GM23338 (cell line): ENCODE results near the gene ATP13A2. TPM values are rescaled to one million over a fixed set of nuclear protein-coding genes. Genes with fewer than 3 reads are reported as not detected.

Experiments
- ATAC-seq: fragments of 200-7000 bp; cut with Tn5 transposase; 3 replicates; pipeline ENCODE4 v1.9.1; 2020
- DNase-seq: peaks from one replicate; pipeline ENCODE4 v3.0.0-alpha.2; 2015; ENCODE audit warnings: low spot score
- H2AFZ ChIP-seq: fragments of 200-600 bp; sonication (generic); 2 replicates; pipeline ENCODE4 v1.8.0; 2016; ENCODE audit warnings: antibody characterized with exemption, mild to moderate bottlenecking, moderate library complexity
- H3F3A ChIP-seq: fragments of 200-600 bp; sonication (generic); replicated peaks from 2 replicates; pipeline ENCODE4 v1.8.0; 2017; ENCODE audit warnings: antibody characterized with exemption, mixed run types, low read depth
- H3K27ac ChIP-seq: fragments of 200-600 bp; sonication (generic); 2 replicates; pipeline ENCODE4 v1.6.1; 2016; ENCODE audit warnings: low read depth
- H3K27me3 ChIP-seq: fragments of 200-600 bp; sonication (generic); 2 replicates; pipeline ENCODE4 v1.8.0; 2016; ENCODE audit warnings: mild to moderate bottlenecking, mixed run types, moderate library complexity; ENCODE audit not compliant: insufficient read depth
- H3K36me3 ChIP-seq: fragments of 200-600 bp; sonication (generic); 2 replicates; pipeline ENCODE4 v1.8.0; 2016; ENCODE audit warnings: mild to moderate bottlenecking; ENCODE audit not compliant: insufficient read depth
- H3K4me1 ChIP-seq: fragments of 200-600 bp; sonication (generic); 2 replicates; pipeline ENCODE4 v1.8.0; 2016; ENCODE audit warnings: mild to moderate bottlenecking, moderate library complexity; ENCODE audit not compliant: insufficient read depth
- H3K4me2 ChIP-seq: fragments of 200-600 bp; sonication (generic); 2 replicates; pipeline ENCODE4 v1.7.1; 2017; ENCODE audit warnings: mixed run types
- H3K4me3 ChIP-seq: fragments of 200-600 bp; sonication (generic); 2 replicates; pipeline ENCODE4 v1.6.1; 2016; ENCODE audit warnings: mixed run types
- H3K79me2 ChIP-seq: fragments of 200-600 bp; sonication (generic); replicated peaks from 2 replicates; pipeline ENCODE4 v1.8.0; 2017; ENCODE audit warnings: mild to moderate bottlenecking; ENCODE audit not compliant: insufficient read depth
- H3K9me2 ChIP-seq: fragments of 200-600 bp; sonication (generic); 2 replicates; pipeline ENCODE4 v1.8.0; 2017; ENCODE audit not compliant: insufficient read depth
- H4K20me1 ChIP-seq: fragments of 200-600 bp; sonication (generic); replicated peaks from 2 replicates; pipeline ENCODE4 v1.8.0; 2017; ENCODE audit warnings: mild to moderate bottlenecking; ENCODE audit not compliant: insufficient read depth
- H3K27ac Mint-ChIP-seq: 2 replicates; pipeline ENCODE4 v1.8.0; 2020; ENCODE audit warnings: inconsistent platforms, mild to moderate bottlenecking, moderate library complexity, mixed read lengths
- H3K27me3 Mint-ChIP-seq: 3 replicates; pipeline ENCODE4 v1.8.0; 2022; ENCODE audit warnings: low read depth, mild to moderate bottlenecking, moderate library complexity, mixed read lengths, inconsistent platforms; ENCODE audit not compliant: insufficient read depth, poor library complexity
- H3K36me3 Mint-ChIP-seq: 3 replicates; pipeline ENCODE4 v1.8.0; 2021; ENCODE audit warnings: low read depth, mild to moderate bottlenecking, inconsistent platforms, moderate library complexity, mixed read lengths
- H3K4me1 Mint-ChIP-seq: 3 replicates; pipeline ENCODE4 v1.8.0; 2020; ENCODE audit warnings: mild to moderate bottlenecking, inconsistent platforms, mixed read lengths
- H3K4me3 Mint-ChIP-seq: 3 replicates; pipeline ENCODE4 v1.8.0; 2021; ENCODE audit warnings: moderate library complexity, mild to moderate bottlenecking, inconsistent platforms, mixed read lengths
- H3K9me3 Mint-ChIP-seq: 3 replicates; pipeline ENCODE4 v1.8.0; 2020; ENCODE audit warnings: moderate library complexity, mild to moderate bottlenecking, inconsistent platforms, mixed read lengths
- CREB1 ChIP-seq: fragments of 250-450 bp; sonication (Bioruptor Pico); IDR thresholded peaks from 2 replicates; pipeline ENCODE4 v1.5.0; 2020; ENCODE audit warnings: low read depth, mild to moderate bottlenecking, moderate library complexity
- CTCF ChIP-seq, 2 experiments: fragments of 200-600 bp in 1 of 2; sonication (generic) in 1 of 2; conservative IDR thresholded peaks; 2 replicates each; pipeline versions ENCODE4 v1.5.1 to v1.6.1; 2016 to 2017; ENCODE audit warnings: antibody characterized with exemption in 2 of 2, low read depth in 2 of 2, mild to moderate bottlenecking in 2 of 2, moderate library complexity in 1 of 2
- EZH2 ChIP-seq: fragments of 200-600 bp; sonication (generic); IDR thresholded peaks from one replicate; pipeline ENCODE4 v1.8.0; 2017; ENCODE audit warnings: antibody characterized with exemption, mild to moderate bottlenecking, low read depth; ENCODE audit not compliant: unreplicated experiment
- EZH2phosphoT487 ChIP-seq: fragments of 200-600 bp; sonication (generic); IDR thresholded peaks from one replicate; pipeline ENCODE4 v1.8.1; 2018; ENCODE audit warnings: antibody characterized with exemption; ENCODE audit not compliant: unreplicated experiment
- JUNB ChIP-seq: IDR thresholded peaks from one replicate; pipeline ENCODE4 v1.6.1; 2016; ENCODE audit warnings: antibody characterized with exemption; ENCODE audit not compliant: unreplicated experiment
- REST ChIP-seq: IDR thresholded peaks from one replicate; pipeline ENCODE4 v1.6.1; 2018; ENCODE audit warnings: antibody characterized with exemption; ENCODE audit not compliant: unreplicated experiment
- ZNF462 ChIP-seq: fragments of 250-450 bp; sonication (Bioruptor Pico); IDR thresholded peaks from 2 replicates; pipeline ENCODE4 v1.5.0; 2020; ENCODE audit warnings: mild to moderate bottlenecking, moderate library complexity
- polyA plus RNA-seq: library from polyadenylated mRNA; unstranded; fragments of >200 nt; fragmentation: Nextera tagmentation; extraction: Ambion mirVana; gene quantifications from 2 replicates; pipeline ENCODE4 v1.2.1, GENCODE V29; 2016
- total RNA-seq: library from RNA; depleted of rRNA; stranded (reverse); fragments of >200 nt; shearing (Covaris generic); gene quantifications from 2 replicates; pipeline ENCODE4 v1.2.3, GENCODE V29; 2014

Gene ATP13A2
- total and polyA plus RNA-seq, 2 experiments from 2014 or later = 30.1 to 87.7 TPM

- TF ChIP-seq ZNF462 (CRISPR knock-in tag) = no peak
- no peak for TF ChIP-seq REST
- no peak for TF ChIP-seq JUNB
- no peak for TF ChIP-seq EZH2phosphoT487
- TF ChIP-seq CREB1 = no peak
Measured at GRCh38 chr1:17053086-17053684, 41.5 kb upstream of the ATP13A2 start (continued).

GRCh38 chr1:17052641-17053040 lies 40.9 kb upstream of the ATP13A2 start:
- Mint-ChIP-seq H3K9me3 (no peaks in the 10 kb centered on the region), H3K36me3 (peaks cover 8% of the 10 kb centered on the region; the same call in 2 of the 3 replicates), H3K4me3 (peak overlapping the region; percentile 99), H3K27ac (no peak overlapping the region), H3K27me3 (peaks cover 13% of the 10 kb centered on the region), H3K4me1 (peaks cover 9% of the 10 kb centered on the region; the same call in 2 of the 3 replicates)
- H3K4me3 ChIP-seq = peak overlapping the region; percentile 92
- H3K4me1 ChIP-seq = peaks cover 9% of the 10 kb centered on the region
- DNase-seq (no peak), ATAC-seq (no peak)
- H3K27me3 ChIP-seq = no peaks in the 10 kb centered on the region
- no peak overlapping the region for H3K27ac ChIP-seq
- TF ChIP-seq CTCF (conservative IDR thresholded peaks at IDR 0.05; ENCODE audit: low read depth in 2 of 2) = no peak
- TF ChIP-seq EZH2 = no peak
- H3F3A ChIP-seq = peaks cover 21% of the 10 kb centered on the region
- H3K4me2 ChIP-seq = peak overlapping the region; percentile 94
- no peaks in the 10 kb centered on the region for H3K9me2 ChIP-seq
- H3K79me2 ChIP-seq = peaks cover 46% of the 10 kb centered on the region
- peaks cover 9% of the 10 kb centered on the region; the same call in 1 of the 2 replicates for H3K36me3 ChIP-seq
- peaks cover 16% of the 10 kb centered on the region for H4K20me1 ChIP-seq
- H2AFZ ChIP-seq = no peak overlapping the region
